WERI-Rb-1 (cell line): Measurements from ENCODE around the gene HMGB1.

Experiments
- DNase-seq: peaks from one replicate; pipeline ENCODE4 v3.0.0-alpha.2; 2020
- H3K27ac ChIP-seq: fragments of 250-450 bp; sonication (Bioruptor Pico); 2 replicates; pipeline ENCODE4 v1.5.1; 2020; ENCODE audit warnings: mild to moderate bottlenecking, moderate library complexity
- H3K27me3 ChIP-seq: fragments of 250-450 bp; sonication (Bioruptor Pico); 2 replicates; pipeline ENCODE4 v1.5.1; 2021; ENCODE audit warnings: mild to moderate bottlenecking, low read depth, moderate library complexity; ENCODE audit not compliant: insufficient read depth, severe bottlenecking
- H3K36me3 ChIP-seq: fragments of 250-450 bp; sonication (Bioruptor Pico); 2 replicates; pipeline ENCODE4 v1.5.1; 2020; ENCODE audit warnings: mild to moderate bottlenecking, moderate library complexity
- H3K4me3 ChIP-seq: 2 replicates; pipeline ENCODE4 v1.5.1; 2011; ENCODE audit warnings: low read depth, mild to moderate bottlenecking, control low read depth, low read length
- H3K9me3 ChIP-seq: fragments of 250-450 bp; sonication (Bioruptor Pico); 2 replicates; pipeline ENCODE4 v1.5.1; 2021; ENCODE audit warnings: mild to moderate bottlenecking, moderate library complexity; ENCODE audit not compliant: severe bottlenecking
- TF ChIP-seq, protein P1 (sequence below): IDR thresholded peaks from 2 replicates; pipeline ENCODE4 v1.5.1; 2011; ENCODE audit warnings: low read depth, mild to moderate bottlenecking, control low read depth, inconsistent platforms, low read length

Gene HMGB1

GRCh38 chr13:30435911-30436451, 29.8 kb downstream of the HMGB1 start:
- Histone ChIP-seq H3K36me3 (no peaks in the 10 kb centered on the region), H3K27me3 (no peaks in the 10 kb centered on the region), H3K27ac (no peak overlapping the region), H3K9me3 (no peaks in the 10 kb centered on the region), H3K4me3 (no peak overlapping the region)
- no peak for DNase-seq
- TF ChIP-seq, protein P1, sequence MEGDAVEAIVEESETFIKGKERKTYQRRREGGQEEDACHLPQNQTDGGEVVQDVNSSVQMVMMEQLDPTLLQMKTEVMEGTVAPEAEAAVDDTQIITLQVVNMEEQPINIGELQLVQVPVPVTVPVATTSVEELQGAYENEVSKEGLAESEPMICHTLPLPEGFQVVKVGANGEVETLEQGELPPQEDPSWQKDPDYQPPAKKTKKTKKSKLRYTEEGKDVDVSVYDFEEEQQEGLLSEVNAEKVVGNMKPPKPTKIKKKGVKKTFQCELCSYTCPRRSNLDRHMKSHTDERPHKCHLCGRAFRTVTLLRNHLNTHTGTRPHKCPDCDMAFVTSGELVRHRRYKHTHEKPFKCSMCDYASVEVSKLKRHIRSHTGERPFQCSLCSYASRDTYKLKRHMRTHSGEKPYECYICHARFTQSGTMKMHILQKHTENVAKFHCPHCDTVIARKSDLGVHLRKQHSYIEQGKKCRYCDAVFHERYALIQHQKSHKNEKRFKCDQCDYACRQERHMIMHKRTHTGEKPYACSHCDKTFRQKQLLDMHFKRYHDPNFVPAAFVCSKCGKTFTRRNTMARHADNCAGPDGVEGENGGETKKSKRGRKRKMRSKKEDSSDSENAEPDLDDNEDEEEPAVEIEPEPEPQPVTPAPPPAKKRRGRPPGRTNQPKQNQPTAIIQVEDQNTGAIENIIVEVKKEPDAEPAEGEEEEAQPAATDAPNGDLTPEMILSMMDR: no peak

- Histone ChIP-seq H3K9me3 (no peaks in the 10 kb centered on the region), H3K36me3 (no peaks in the 10 kb centered on the region), H3K27ac (no peak overlapping the region), H3K27me3 (no peaks in the 10 kb centered on the region), H3K4me3 (no peak overlapping the region)
- DNase-seq: no peak
- TF ChIP-seq, protein P1: no peak
Observed at GRCh38 chr13:30431269-30431940, 34.3 kb downstream of the HMGB1 start.

DNA sequence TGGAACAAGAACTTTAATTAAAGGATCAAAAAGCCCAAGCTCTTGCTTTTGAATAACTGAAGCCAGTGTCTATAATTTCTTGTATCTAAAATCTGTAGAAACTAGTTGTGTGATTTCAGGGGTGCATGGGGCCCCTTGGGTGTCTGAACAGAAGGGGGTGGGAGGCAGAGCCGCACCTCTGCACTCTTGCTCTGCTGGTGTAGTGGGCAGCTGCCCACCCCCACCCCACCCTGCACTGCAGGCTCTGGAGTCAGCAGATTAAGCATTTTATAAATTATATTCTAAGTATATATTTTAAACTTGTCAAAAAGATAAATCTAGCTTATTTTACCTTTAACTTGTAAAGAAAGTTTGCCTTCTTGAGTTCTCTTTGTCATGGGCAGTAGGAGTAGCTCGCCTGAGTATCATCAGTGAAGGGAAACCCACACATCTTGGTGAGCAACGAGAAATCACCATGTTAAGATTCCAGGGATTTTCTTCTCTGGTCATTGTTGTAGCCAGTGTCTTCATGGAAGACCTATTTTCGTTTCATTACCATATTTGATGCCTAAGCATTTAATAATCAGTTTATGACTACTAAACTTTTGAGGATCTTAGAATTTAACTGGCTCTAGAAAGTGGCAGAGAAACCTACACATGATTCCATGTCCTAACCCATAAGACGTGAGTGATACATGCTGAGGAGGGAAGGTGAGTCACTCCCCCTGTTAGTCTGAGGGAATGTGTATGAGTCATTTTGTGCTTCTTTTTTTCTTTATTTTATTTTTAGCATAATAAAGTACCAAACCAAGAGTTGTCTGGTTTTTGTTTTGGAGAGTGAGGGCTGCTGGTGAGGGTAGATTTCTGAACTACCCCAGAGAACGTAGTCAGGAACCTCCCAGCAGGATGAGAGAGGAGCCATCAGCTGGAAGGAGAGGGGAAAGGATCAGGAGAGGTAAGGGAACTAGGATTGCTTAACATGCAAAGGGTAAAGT, 35.7 kb downstream of the HMGB1 start:
- no peak overlapping the region for H3K4me3 ChIP-seq
- H3K27ac ChIP-seq: no peak overlapping the region
- DNase-seq: no peak

GRCh38 chr13:30429235-30429634, 36.5 kb downstream of the HMGB1 start:
- no peak for DNase-seq
- Histone ChIP-seq H3K9me3 (no peaks in the 10 kb centered on the region), H3K4me3 (no peak overlapping the region), H3K36me3 (no peaks in the 10 kb centered on the region), H3K27ac (no peak overlapping the region), H3K27me3 (no peaks in the 10 kb centered on the region)
- TF ChIP-seq, protein P1: no peak

More for the DNA sequence above, 35.7 kb downstream of the HMGB1 start:
- Histone ChIP-seq H3K27me3 (no peaks in the 10 kb centered on the region), H3K9me3 (no peaks in the 10 kb centered on the region), H3K36me3 (no peaks in the 10 kb centered on the region)
- TF ChIP-seq, protein P1: no peak

DNA sequence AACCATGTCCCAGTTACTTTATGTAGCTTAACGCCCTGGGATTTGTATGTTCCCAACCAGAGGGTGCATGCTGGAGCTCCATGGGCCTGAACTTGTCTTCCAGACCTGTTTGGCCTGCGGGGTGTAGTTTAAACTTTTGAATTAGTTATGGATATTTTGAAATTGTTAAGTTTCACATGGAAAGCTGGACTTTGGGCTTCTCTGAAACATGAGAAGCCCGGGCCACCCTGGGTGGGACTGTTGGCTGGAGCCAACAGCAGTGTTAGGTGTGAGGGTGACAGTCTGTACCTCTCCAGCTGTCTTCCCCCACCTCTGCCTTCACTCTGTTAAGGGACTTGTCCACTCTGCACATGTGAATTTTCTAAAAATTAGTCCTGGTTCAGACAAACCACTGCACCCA, 41.8 kb downstream of the HMGB1 start:
- H3K27ac ChIP-seq: no peak overlapping the region
- no peaks in the 10 kb centered on the region for H3K9me3 ChIP-seq

More for the DNA sequence above, 41.8 kb downstream of the HMGB1 start:
- Histone ChIP-seq H3K36me3 (no peaks in the 10 kb centered on the region), H3K4me3 (no peak overlapping the region), H3K27me3 (no peaks in the 10 kb centered on the region)
- TF ChIP-seq, protein P1: no peak
- DNase-seq: no peak
